GM18870 (cell line): ENCODE data around the gene GSTT4.
"Not testable (repeated sequence)": the region's sequence is repeated elsewhere in the genome, so short reads cannot be mapped to it uniquely, and the experiment has no call there.

ENCODE experiments used
- ATAC-seq: cut with Tn5 transposase; IDR thresholded peaks from one replicate; pipeline ENCODE4 v1.9.1; 2021; ENCODE audit warnings: moderate library complexity; ENCODE audit not compliant: unreplicated experiment

GSTT4 gene

GRCh38 chr22:24005201-24005600 lies at the start of gene GSTT4:
GSTT4 (minus strand) TSS chr22:24005453; CDS start chr22:24005356, 97 bp downstream.
- ATAC-seq: no peak

- no peak for ATAC-seq
Measured at GRCh38 chr22:24054356-24054755, 49.1 kb upstream of the GSTT4 start.

- ATAC-seq: no peak
Measured at GRCh38 chr22:24053481-24054226, 48.4 kb upstream of the GSTT4 start.

GRCh38 chr22:24051568-24051967 lies 46.3 kb upstream of the GSTT4 start:
- no peak for ATAC-seq

GRCh38 chr22:24051028-24051427 lies 45.8 kb upstream of the GSTT4 start:
- ATAC-seq: no peak

- no peak for ATAC-seq
Measured at GRCh38 chr22:24049978-24050377, 44.7 kb upstream of the GSTT4 start.

GRCh38 chr22:24049211-24049610 lies 44.0 kb upstream of the GSTT4 start:
- no peak for ATAC-seq

- no peak for ATAC-seq
Measured at GRCh38 chr22:24046024-24046423, 40.8 kb upstream of the GSTT4 start.

- no peak for ATAC-seq
Measured at GRCh38 chr22:24043958-24044357, 38.7 kb upstream of the GSTT4 start.

GRCh38 chr22:24043465-24043864 lies 38.2 kb upstream of the GSTT4 start:
- not testable (repeated sequence) for ATAC-seq

- ATAC-seq: no peak
Measured at GRCh38 chr22:24040946-24041345, 35.7 kb upstream of the GSTT4 start.

GRCh38 chr22:24039046-24039445 lies 33.8 kb upstream of the GSTT4 start:
- ATAC-seq: no peak

GRCh38 chr22:24037851-24038765 lies 32.9 kb upstream of the GSTT4 start:
- no peak for ATAC-seq

- ATAC-seq: no peak
Measured at GRCh38 chr22:24035296-24035695, 30.0 kb upstream of the GSTT4 start.

- no peak for ATAC-seq
Measured at GRCh38 chr22:24033731-24034130, 28.5 kb upstream of the GSTT4 start.

- no peak for ATAC-seq
Measured at GRCh38 chr22:24030186-24030702, 25.0 kb upstream of the GSTT4 start.

GRCh38 chr22:24029304-24029703 lies 24.1 kb upstream of the GSTT4 start:
- ATAC-seq: no peak

- ATAC-seq: no peak
Measured at GRCh38 chr22:24028533-24028932, 23.3 kb upstream of the GSTT4 start.

- no peak for ATAC-seq
Measured at GRCh38 chr22:24027991-24028390, 22.7 kb upstream of the GSTT4 start.

GRCh38 chr22:24027389-24027975 lies 22.2 kb upstream of the GSTT4 start:
- ATAC-seq: no peak

GRCh38 chr22:24026733-24027132 lies 21.5 kb upstream of the GSTT4 start:
- no peak for ATAC-seq
